ENCODE measurements around the gene ENPP3.
"Not testable (repeated sequence)": the region's sequence is repeated elsewhere in the genome, so short reads cannot be mapped to it uniquely, and the experiment has no call there.

ENPP3 gene

GRCh38 chr6:131736811-131737210 lies 99.7 kb downstream of the ENPP3 start:
- DNase-seq (ENCODE audit: low spot score): no peak

GRCh38 chr6:131739136-131739535 lies 102.0 kb downstream of the ENPP3 start:
- no peak for DNase-seq (ENCODE audit: low spot score)

GRCh38 chr6:131740161-131740560 lies 103.1 kb downstream of the ENPP3 start:
- DNase-seq (ENCODE audit: low spot score): no peak

GRCh38 chr6:131741688-131742393 lies 104.7 kb downstream of the ENPP3 start:
- DNase-seq (ENCODE audit: low spot score): no peak

GRCh38 chr6:131744432-131745287 lies 107.6 kb downstream of the ENPP3 start:
- no peak for DNase-seq (ENCODE audit: low spot score)

GRCh38 chr6:131745476-131745875 lies 108.4 kb downstream of the ENPP3 start:
- DNase-seq (ENCODE audit: low spot score): no peak

- no peak for DNase-seq (ENCODE audit: low spot score)
Observed at GRCh38 chr6:131747821-131748353, 110.8 kb downstream of the ENPP3 start.

GRCh38 chr6:131749023-131749422 lies 111.9 kb downstream of the ENPP3 start:
- DNase-seq (ENCODE audit: low spot score): no peak

GRCh38 chr6:131751012-131751715 lies 114.1 kb downstream of the ENPP3 start:
- not testable (repeated sequence) for DNase-seq (ENCODE audit: low spot score)

GRCh38 chr6:131754088-131754487 lies 117.0 kb downstream of the ENPP3 start:
- DNase-seq (ENCODE audit: low spot score): no peak

GRCh38 chr6:131754715-131755567 lies 117.8 kb downstream of the ENPP3 start:
- no peak for DNase-seq (ENCODE audit: low spot score)

GRCh38 chr6:131755597-131755996 lies 118.5 kb downstream of the ENPP3 start:
- DNase-seq (ENCODE audit: low spot score): no peak

- no peak for DNase-seq (ENCODE audit: low spot score)
Observed at GRCh38 chr6:131756039-131756438, 118.9 kb downstream of the ENPP3 start.

- no peak for DNase-seq (ENCODE audit: low spot score)
Observed at GRCh38 chr6:131758920-131759319, 121.8 kb downstream of the ENPP3 start.

- no peak for DNase-seq (ENCODE audit: low spot score)
Observed at GRCh38 chr6:131761060-131761761, 124.1 kb downstream of the ENPP3 start.

- DNase-seq (ENCODE audit: low spot score): no peak
Observed at GRCh38 chr6:131761762-131762067, 124.6 kb downstream of the ENPP3 start.

GRCh38 chr6:131762984-131763383 lies 125.9 kb downstream of the ENPP3 start:
- DNase-seq (ENCODE audit: low spot score): no peak

GRCh38 chr6:131763749-131764148 lies 126.6 kb downstream of the ENPP3 start:
- DNase-seq (ENCODE audit: low spot score): no peak

GRCh38 chr6:131764350-131764749 lies 127.2 kb downstream of the ENPP3 start:
- DNase-seq (ENCODE audit: low spot score): no peak

GRCh38 chr6:131765081-131765803 lies 128.1 kb downstream of the ENPP3 start:
- no peak for DNase-seq (ENCODE audit: low spot score)

GRCh38 chr6:131765804-131766135 lies 128.7 kb downstream of the ENPP3 start:
- DNase-seq (ENCODE audit: low spot score): no peak
